CD14-positive monocyte (primary cell): ENCODE data around the gene N4BP2. TPM values are rescaled to one million over a fixed set of nuclear protein-coding genes. Genes with fewer than 3 reads are reported as not detected.

Experiments used
- DNase-seq, 3 donors: peaks; one replicate each; pipeline ENCODE4 v3.0.0-alpha.2; 2011 to 2022
- H2AFZ ChIP-seq: 2 replicates; pipeline ENCODE4 v1.6.0; 2012; ENCODE audit warnings: mild to moderate bottlenecking, low read depth, low read length, inconsistent platforms; ENCODE audit not compliant: insufficient read depth, poor library complexity, severe bottlenecking
- H3K27ac ChIP-seq, 2 donors: 1 replicate in 1 of 2; 2 replicates in 1 of 2; pipeline ENCODE4 v1.5.1; 2012 to 2013; ENCODE audit warnings: low read length in 2 of 2, control low read depth in 1 of 2, inconsistent platforms in 1 of 2, low read depth in 1 of 2, mild to moderate bottlenecking in 1 of 2
- H3K27me3 ChIP-seq, 2 donors: one replicate each; pipeline versions ENCODE4 v1.6.0 to v1.6.1; 2011 to 2013; ENCODE audit warnings: low read length in 2 of 2; ENCODE audit not compliant: control insufficient read depth in 2 of 2, insufficient read depth in 2 of 2
- H3K36me3 ChIP-seq, 2 donors: replicated peaks in 1 of 2; 1 replicate in 1 of 2; 2 replicates in 1 of 2; pipeline versions ENCODE4 v1.5.1 to v1.6.1; 2012 to 2013; ENCODE audit warnings: low read length in 2 of 2, control low read depth in 1 of 2, inconsistent platforms in 1 of 2, mild to moderate bottlenecking in 1 of 2; ENCODE audit not compliant: insufficient read depth in 2 of 2, control insufficient read depth in 1 of 2
- H3K4me1 ChIP-seq, 2 donors: 1 replicate in 1 of 2; 2 replicates in 1 of 2; pipeline versions ENCODE4 v1.5.1 to v1.6.1; 2012 to 2013; ENCODE audit warnings: low read length in 2 of 2, control low read depth in 1 of 2, inconsistent platforms in 1 of 2, mild to moderate bottlenecking in 1 of 2, moderate library complexity in 1 of 2; ENCODE audit not compliant: insufficient read depth in 2 of 2, control insufficient read depth in 1 of 2
- H3K4me2 ChIP-seq: replicated peaks from 2 replicates; pipeline ENCODE3; 2012; ENCODE audit warnings: low read length, moderate library complexity, mild to moderate bottlenecking; ENCODE audit not compliant: poor library complexity, severe bottlenecking; ENCODE audit errors: extremely low read depth
- H3K4me3 ChIP-seq, 3 experiments: fragments of 200-600 bp in 1 of 3; sonication (generic) in 1 of 3; replicated peaks in 1 of 3; 1 replicate in 2 of 3; 2 replicates in 1 of 3; pipeline ENCODE4 v1.5.1; 2011 to 2013; ENCODE audit warnings: low read length in 3 of 3, mild to moderate bottlenecking in 3 of 3, control low read depth in 2 of 3, low read depth in 2 of 3, inconsistent platforms in 1 of 3, moderate library complexity in 1 of 3
- H3K79me2 ChIP-seq: 2 replicates; pipeline ENCODE4 v1.6.0; 2012; ENCODE audit warnings: mild to moderate bottlenecking, control low read depth, inconsistent platforms, low read length, moderate library complexity; ENCODE audit not compliant: insufficient read depth
- H3K9ac ChIP-seq: 2 replicates; pipeline ENCODE4 v1.6.0; 2017; ENCODE audit warnings: low read length, mild to moderate bottlenecking; ENCODE audit not compliant: insufficient read depth, poor library complexity, severe bottlenecking
- H3K9me3 ChIP-seq, 2 donors: replicated peaks in 1 of 2; 1 replicate in 1 of 2; 2 replicates in 1 of 2; pipeline versions ENCODE4 v1.5.1 to v1.6.1; 2012 to 2013; ENCODE audit warnings: low read length in 2 of 2, control low read depth in 1 of 2; ENCODE audit not compliant: control insufficient read depth in 1 of 2, insufficient read depth in 1 of 2
- H4K20me1 ChIP-seq: 2 replicates; pipeline ENCODE4 v1.6.0; 2012; ENCODE audit warnings: mild to moderate bottlenecking, low read length, control low read depth, moderate library complexity; ENCODE audit not compliant: insufficient read depth
- H3K27ac Mint-ChIP-seq, 7 donors: one replicate each; pipeline ENCODE4 v1.8.0; 2020; ENCODE audit warnings: mild to moderate bottlenecking in 7 of 7, mixed read lengths in 7 of 7, moderate library complexity in 6 of 7, inconsistent platforms in 2 of 7
- H3K27me3 Mint-ChIP-seq, 3 donors: one replicate each; pipeline ENCODE4 v1.8.0; 2021 to 2022; ENCODE audit warnings: low read depth in 3 of 3, mild to moderate bottlenecking in 3 of 3, mixed read lengths in 3 of 3, moderate library complexity in 3 of 3, inconsistent platforms in 1 of 3
- H3K36me3 Mint-ChIP-seq, 2 donors: one replicate each; pipeline ENCODE4 v1.8.0; 2020; ENCODE audit warnings: mixed read lengths in 2 of 2, inconsistent platforms in 1 of 2, mild to moderate bottlenecking in 1 of 2
- H3K4me1 Mint-ChIP-seq: one replicate; pipeline ENCODE4 v1.8.0; 2020; ENCODE audit warnings: mild to moderate bottlenecking, mixed read lengths
- H3K4me3 Mint-ChIP-seq, 2 donors: one replicate each; pipeline ENCODE4 v1.8.0; 2020; ENCODE audit warnings: mild to moderate bottlenecking in 2 of 2, mixed read lengths in 2 of 2, moderate library complexity in 1 of 2
- H3K9me3 Mint-ChIP-seq, 7 donors: one replicate each; pipeline ENCODE4 v1.8.0; 2020 to 2022; ENCODE audit warnings: mixed read lengths in 7 of 7, mild to moderate bottlenecking in 6 of 7, moderate library complexity in 6 of 7, inconsistent platforms in 2 of 7
- CTCF ChIP-seq: fragments of 200-600 bp; IDR thresholded peaks from one replicate; pipeline ENCODE4 v1.8.0; 2022; ENCODE audit warnings: antibody characterized with exemption, mild to moderate bottlenecking
- WGBS: methylation state at CpG from one replicate; pipeline ENCODE4 v1.1.5; 2013; ENCODE audit warnings: missing lambda C conversion rate; ENCODE audit not compliant: insufficient coverage; 5-methylcytosine and 5-hydroxymethylcytosine counted together
- intact Hi-C, 2 donors: fragments of 100-400 bp; cut with micrococcal nuclease; formaldehyde crosslinking; loops; one replicate each; pipeline versions ENCODE4 v1.15.0 to v1.15.1; 2023
- polyA plus RNA-seq, 3 donors: library from polyadenylated mRNA; depleted of rRNA in 1 of 3; unstranded in 2 of 3; stranded (reverse) in 1 of 3; fragments of 300-500 nt in 2 of 3; fragments of >200 nt in 1 of 3; fragmentation: Illumina TruSeq in 2 of 3; gene quantifications; 1 replicate in 2 of 3; 2 replicates in 1 of 3; pipeline ENCODE4 v1.2.3, GENCODE V29; 2012 to 2021

Gene N4BP2
- polyA plus RNA-seq, 3 donors = 3.1 to 8.3 (median 4.8) TPM

- DNase-seq = no peak
- Histone ChIP-seq H3K9ac (no peak overlapping the region), H3K4me2 (no peak overlapping the region), H3K4me3 (no peak overlapping the region), H3K27ac (peak overlapping the region in 1 of 2 donors; percentile 20), H2AFZ (no peak overlapping the region), H4K20me1 (no peaks in the 10 kb centered on the region), H3K27me3 (no peaks in the 10 kb centered on the region), H3K36me3 (peaks cover 0 to 7% of the 10 kb centered on the region in 2 donors), H3K4me1 (peaks cover 10 to 21% of the 10 kb centered on the region in 2 donors), H3K79me2 (peaks cover 69% of the 10 kb centered on the region), H3K9me3 (no peaks in the 10 kb centered on the region)
- no peak for TF ChIP-seq CTCF
- WGBS = no CpG with 5 or more reads among the region's 3 CpGs
- intact Hi-C loops = no loop called here
- Mint-ChIP-seq H3K27me3 (no peaks in the 10 kb centered on the region), H3K27ac (peak overlapping the region in 2 of 7 donors; percentile 63 to 86), H3K4me3 (no peak overlapping the region), H3K4me1 (peaks cover 41% of the 10 kb centered on the region), H3K9me3 (no peaks in the 10 kb centered on the region), H3K36me3 (peaks cover 7 to 23% of the 10 kb centered on the region in 2 donors)
Measured at GRCh38 chr4:40066651-40067050, 10.0 kb downstream of the N4BP2 start.

- H3K27me3 Mint-ChIP-seq = no peaks in the 10 kb centered on the region
- no peaks in the 10 kb centered on the region for H3K9me3 ChIP-seq
- peaks cover 3 to 19% of the 10 kb centered on the region in 2 donors for H3K36me3 ChIP-seq
- H3K27me3 ChIP-seq = no peaks in the 10 kb centered on the region
- H3K4me1 Mint-ChIP-seq = peaks cover 36% of the 10 kb centered on the region
- DNase-seq = no peak
- no peak overlapping the region for H3K27ac ChIP-seq
- peaks cover 52% of the 10 kb centered on the region for H3K79me2 ChIP-seq
- H3K9ac ChIP-seq = no peak overlapping the region
- no peaks in the 10 kb centered on the region for H3K9me3 Mint-ChIP-seq
- H3K4me3 Mint-ChIP-seq = no peak overlapping the region
- WGBS = no CpG with 5 or more reads among the region's 1 CpG
- intact Hi-C loops = no loop called here
- no peaks in the 10 kb centered on the region for H4K20me1 ChIP-seq
- H3K4me3 ChIP-seq = no peak overlapping the region
- TF ChIP-seq CTCF = no peak
- H3K36me3 Mint-ChIP-seq = peaks cover 10 to 19% of the 10 kb centered on the region in 2 donors
- no peak overlapping the region for H2AFZ ChIP-seq
- no peak overlapping the region for H3K4me2 ChIP-seq
- peak overlapping the region in 2 of 7 donors; percentile 26 to 54 for H3K27ac Mint-ChIP-seq
- peaks cover 10 to 21% of the 10 kb centered on the region in 2 donors for H3K4me1 ChIP-seq
Measured at GRCh38 chr4:40070387-40070786, 13.7 kb downstream of the N4BP2 start.
